NCI-H187 (cell line): ENCODE measurements around the gene RANGAP1.
"Not testable (repeated sequence)": the region's sequence is repeated elsewhere in the genome, so short reads cannot be mapped to it uniquely, and the experiment has no call there.

Experiments
- DNase-seq, 2 experiments: peaks; one replicate each; lab custom pipeline; 2025; lab: John Stamatoyannopoulos, UW

Gene RANGAP1

GRCh38 chr22:41300661-41301060, 14.7 kb upstream of the RANGAP1 start:
- no peak for DNase-seq

- DNase-seq: no peak
Measured at GRCh38 chr22:41296826-41297667, 11.1 kb upstream of the RANGAP1 start.

GRCh38 chr22:41294816-41295215, 8.8 kb upstream of the RANGAP1 start:
- not testable (repeated sequence) for DNase-seq

GRCh38 chr22:41290262-41291221, 4.6 kb upstream of the RANGAP1 start:
- no peak for DNase-seq

- no peak for DNase-seq
Measured at GRCh38 chr22:41289671-41290070, 3.7 kb upstream of the RANGAP1 start.

- no peak for DNase-seq
Measured at GRCh38 chr22:41288245-41288946, 2.4 kb upstream of the RANGAP1 start.

GRCh38 chr22:41286639-41287091, 678 bp upstream of the RANGAP1 start:
- DNase-seq: no peak

- DNase-seq: no peak
Measured at GRCh38 chr22:41285441-41285819, 557 bp downstream of the RANGAP1 start.

GRCh38 chr22:41284465-41284864, 1.5 kb downstream of the RANGAP1 start:
- DNase-seq: no peak

- no peak for DNase-seq
Measured at GRCh38 chr22:41280854-41281253, 5.1 kb downstream of the RANGAP1 start.

- DNase-seq: peak in 1 of 2 experiments; percentile 16
Measured at GRCh38 chr22:41280065-41280464, 5.9 kb downstream of the RANGAP1 start.

- no peak for DNase-seq
Measured at GRCh38 chr22:41274856-41275255, 11.1 kb downstream of the RANGAP1 start.

- DNase-seq: no peak
Measured at GRCh38 chr22:41273128-41273527, 12.9 kb downstream of the RANGAP1 start.

GRCh38 chr22:41271787-41272186, 14.2 kb downstream of the RANGAP1 start:
- no peak for DNase-seq

- DNase-seq: no peak
Measured at GRCh38 chr22:41267958-41268357, 18.0 kb downstream of the RANGAP1 start.

GRCh38 chr22:41264408-41264941, 21.5 kb downstream of the RANGAP1 start:
- DNase-seq: no peak

- no peak for DNase-seq
Measured at GRCh38 chr22:41263704-41264103, 22.3 kb downstream of the RANGAP1 start.

- DNase-seq: no peak
Measured at GRCh38 chr22:41262250-41262765, 23.7 kb downstream of the RANGAP1 start.

GRCh38 chr22:41261541-41262249, 24.3 kb downstream of the RANGAP1 start:
- DNase-seq: no peak

GRCh38 chr22:41260871-41261270, 25.1 kb downstream of the RANGAP1 start:
- DNase-seq: no peak

- not testable (repeated sequence) for DNase-seq
Measured at GRCh38 chr22:41259756-41260155, 26.2 kb downstream of the RANGAP1 start.
